ENCODE results near the gene CDK14. TPM values are rescaled to one million over a fixed set of nuclear protein-coding genes. Genes with fewer than 3 reads are reported as not detected.

Gene CDK14
- total RNA-seq, 2 experiments from 2014 or later, result 0.05 to 0.27 TPM

GRCh38 chr7:90672210-90672609 lies 76.1 kb downstream of the CDK14 start:
- no peak for TF ChIP-seq CTCF (IDR thresholded peaks at IDR 0.05)
- Mint-ChIP-seq H3K4me3 (no peak overlapping the region), H3K36me3 (ENCODE audit: low read depth) (no peaks in the 10 kb centered on the region), H3K9me3 (no peaks in the 10 kb centered on the region), H3K27ac (no peak overlapping the region), H3K4me1 (ENCODE audit: low read depth) (no peaks in the 10 kb centered on the region), H3K27me3 (no peaks in the 10 kb centered on the region)
- DNase-seq (no peak), ATAC-seq (no peak)
- POLR2A ChIA-PET, result no interaction called here
- intact Hi-C loops (cut with micrococcal nuclease), result no loop called here
- CTCF ChIA-PET, result no interaction called here

- no peaks in the 10 kb centered on the region for H3K4me1 Mint-ChIP-seq (ENCODE audit: low read depth)
- POLR2A ChIA-PET, result no interaction called here
- CTCF ChIA-PET, result no interaction called here
- H3K4me3 Mint-ChIP-seq, result no peak overlapping the region
- DNase-seq, result no peak
- no peaks in the 10 kb centered on the region for H3K27me3 Mint-ChIP-seq
- no peak for TF ChIP-seq CTCF (IDR thresholded peaks at IDR 0.05)
- H3K27ac Mint-ChIP-seq, result no peak overlapping the region
- intact Hi-C loops (cut with micrococcal nuclease), result no loop called here
- H3K9me3 Mint-ChIP-seq, result no peaks in the 10 kb centered on the region
- no peaks in the 10 kb centered on the region for H3K36me3 Mint-ChIP-seq (ENCODE audit: low read depth)
- ATAC-seq, result no peak
These were observed 78.5 kb downstream of the CDK14 start for GRCh38 chr7:90674625-90675024.

- ChIA-PET POLR2A (no interaction called here), CTCF (no interaction called here)
- no peak overlapping the region for H3K27ac Mint-ChIP-seq
- ATAC-seq (no peak), DNase-seq (no peak)
- H3K9me3 Mint-ChIP-seq, result no peaks in the 10 kb centered on the region
- intact Hi-C loops (cut with micrococcal nuclease), result no loop called here
- no peaks in the 10 kb centered on the region for H3K4me1 Mint-ChIP-seq (ENCODE audit: low read depth)
- H3K4me3 Mint-ChIP-seq, result no peak overlapping the region
- no peaks in the 10 kb centered on the region for H3K27me3 Mint-ChIP-seq
- no peak for TF ChIP-seq CTCF (IDR thresholded peaks at IDR 0.05)
- no peaks in the 10 kb centered on the region for H3K36me3 Mint-ChIP-seq (ENCODE audit: low read depth)
These were observed 79.9 kb downstream of the CDK14 start for GRCh38 chr7:90675982-90676381.

- no peak for DNase-seq
- Mint-ChIP-seq H3K9me3 (no peaks in the 10 kb centered on the region), H3K4me3 (no peak overlapping the region), H3K4me1 (ENCODE audit: low read depth) (no peaks in the 10 kb centered on the region), H3K27ac (no peak overlapping the region), H3K36me3 (ENCODE audit: low read depth) (no peaks in the 10 kb centered on the region), H3K27me3 (no peaks in the 10 kb centered on the region)
- CTCF ChIA-PET, result no interaction called here
- no peak for TF ChIP-seq CTCF (IDR thresholded peaks at IDR 0.05)
- ATAC-seq, result no peak
- intact Hi-C loops (cut with micrococcal nuclease), result no loop called here
- POLR2A ChIA-PET, result no interaction called here
These were observed 81.6 kb downstream of the CDK14 start for GRCh38 chr7:90677486-90678404.

- no peak for DNase-seq
- TF ChIP-seq CTCF (IDR thresholded peaks at IDR 0.05), result no peak
- CTCF ChIA-PET, result no interaction called here
- Mint-ChIP-seq H3K36me3 (ENCODE audit: low read depth) (no peaks in the 10 kb centered on the region), H3K4me1 (ENCODE audit: low read depth) (no peaks in the 10 kb centered on the region), H3K9me3 (no peaks in the 10 kb centered on the region), H3K27me3 (no peaks in the 10 kb centered on the region), H3K27ac (no peak overlapping the region), H3K4me3 (no peak overlapping the region)
- intact Hi-C loops (cut with micrococcal nuclease), result no loop called here
- POLR2A ChIA-PET, result no interaction called here
- no peak for ATAC-seq
These were observed 82.9 kb downstream of the CDK14 start for GRCh38 chr7:90678986-90679385.
